Measurements from ENCODE around the gene APLP2. TPM values are rescaled to one million over a fixed set of nuclear protein-coding genes. Genes with fewer than 3 reads are reported as not detected.

APLP2 gene
- total and polyA plus RNA-seq, 9 of the 15 experiments (the other 6 are each of a cell fraction or from before 2014, with no cell fraction given): 17.4 to 164 (median 118) TPM

DNA sequence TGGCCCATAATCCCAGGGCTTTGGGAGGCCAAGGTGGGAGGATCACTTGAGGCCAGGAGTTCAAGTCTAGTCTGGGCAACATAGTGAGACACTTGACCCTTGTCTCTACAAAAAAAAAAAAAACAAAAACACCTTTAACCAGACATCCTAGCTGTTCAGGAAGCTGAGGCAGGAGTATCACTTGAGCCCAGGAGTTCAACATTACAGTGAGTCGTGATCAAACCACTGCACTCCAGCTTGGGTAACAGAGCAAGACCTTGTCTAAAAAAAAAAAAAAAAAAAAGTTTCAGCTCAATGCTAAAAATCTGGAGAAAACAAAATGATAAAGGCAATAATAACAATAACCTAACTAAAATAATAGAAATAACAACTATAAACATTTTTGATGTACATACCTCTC is 22.6 kb upstream of the APLP2 start (continued):
- TF ChIP-seq SIRT6 (IDR thresholded peaks at IDR 0.05; ENCODE audit: low read depth, low read length): no peak
- no peak for TF ChIP-seq TBP (optimal IDR thresholded peaks at IDR 0.05; ENCODE audit: low read depth, low read length)

DNA sequence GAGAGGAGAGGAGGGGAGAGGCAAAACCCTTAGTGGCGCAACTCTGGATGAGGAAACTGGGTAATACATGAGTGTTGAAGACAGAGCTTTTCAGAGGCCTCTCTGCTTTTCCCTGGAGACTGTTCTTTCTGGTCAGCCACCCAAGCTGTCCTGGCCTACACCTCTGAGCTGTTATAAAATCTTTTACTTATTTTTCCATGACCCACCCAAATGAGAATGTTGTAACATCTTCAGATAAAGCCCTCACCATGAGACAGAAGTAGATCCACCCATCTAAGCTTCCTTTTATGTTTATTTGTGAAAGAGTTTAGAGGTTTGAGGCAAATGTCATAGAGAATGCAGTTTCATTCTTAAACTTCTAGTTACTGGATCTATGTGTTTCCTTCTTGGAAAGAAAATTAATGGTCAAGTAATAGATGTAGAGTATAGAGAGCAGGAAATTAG is 20.3 kb upstream of the APLP2 start:
- H3K27ac ChIP-seq (ENCODE audit: extremely low read depth, low read depth, low read length): no peak overlapping the region
- 86% methylated on average over 1 of the region's 1 CpG for WGBS (ENCODE audit: insufficient coverage, low coverage, missing lambda C conversion rate)
- no peaks in the 10 kb centered on the region for H3K36me3 ChIP-seq (ENCODE audit: control insufficient read depth, insufficient read depth, low read length)
- TF ChIP-seq SLC30A9 (CRISPR knock-in tag; IDR thresholded peaks at IDR 0.05): no peak
- no peak for TF ChIP-seq RBM39 (optimal IDR thresholded peaks at IDR 0.05; ENCODE audit: low read depth, low read length)
- no peak for TF ChIP-seq SIX5 (IDR thresholded peaks at IDR 0.05; ENCODE audit: borderline replicate concordance in 1 of 2, insufficient read depth in 1 of 2, low read depth in 1 of 2, low read length in 2 of 2)
- TF ChIP-seq ZNF12 (CRISPR knock-in tag; IDR thresholded peaks at IDR 0.05): no peak
- TF ChIP-seq, protein P1, sequence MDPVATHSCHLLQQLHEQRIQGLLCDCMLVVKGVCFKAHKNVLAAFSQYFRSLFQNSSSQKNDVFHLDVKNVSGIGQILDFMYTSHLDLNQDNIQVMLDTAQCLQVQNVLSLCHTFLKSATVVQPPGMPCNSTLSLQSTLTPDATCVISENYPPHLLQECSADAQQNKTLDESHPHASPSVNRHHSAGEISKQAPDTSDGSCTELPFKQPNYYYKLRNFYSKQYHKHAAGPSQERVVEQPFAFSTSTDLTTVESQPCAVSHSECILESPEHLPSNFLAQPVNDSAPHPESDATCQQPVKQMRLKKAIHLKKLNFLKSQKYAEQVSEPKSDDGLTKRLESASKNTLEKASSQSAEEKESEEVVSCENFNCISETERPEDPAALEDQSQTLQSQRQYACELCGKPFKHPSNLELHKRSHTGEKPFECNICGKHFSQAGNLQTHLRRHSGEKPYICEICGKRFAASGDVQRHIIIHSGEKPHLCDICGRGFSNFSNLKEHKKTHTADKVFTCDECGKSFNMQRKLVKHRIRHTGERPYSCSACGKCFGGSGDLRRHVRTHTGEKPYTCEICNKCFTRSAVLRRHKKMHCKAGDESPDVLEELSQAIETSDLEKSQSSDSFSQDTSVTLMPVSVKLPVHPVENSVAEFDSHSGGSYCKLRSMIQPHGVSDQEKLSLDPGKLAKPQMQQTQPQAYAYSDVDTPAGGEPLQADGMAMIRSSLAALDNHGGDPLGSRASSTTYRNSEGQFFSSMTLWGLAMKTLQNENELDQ (CRISPR knock-in tag; IDR thresholded peaks at IDR 0.05; ENCODE audit: borderline replicate concordance): no peak
- TF ChIP-seq SMAD2 (IDR thresholded peaks at IDR 0.05; ENCODE audit: low read depth, low read length): no peak
- TF ChIP-seq FOXM1 (IDR thresholded peaks at IDR 0.05; ENCODE audit: low read depth): no peak
- TF ChIP-seq FOXM1 (CRISPR knock-in tag; IDR thresholded peaks at IDR 0.05; ENCODE audit: low read depth): no peak
- no peak for TF ChIP-seq CHCHD3 (CRISPR knock-in tag; IDR thresholded peaks at IDR 0.05)
- TF ChIP-seq MYBL2 (IDR thresholded peaks at IDR 0.05; ENCODE audit: low read depth): no peak
- no peak for TF ChIP-seq MYBL2 (CRISPR knock-in tag; IDR thresholded peaks at IDR 0.05; ENCODE audit: borderline replicate concordance)
- TF ChIP-seq TCF7L2 (IDR thresholded peaks at IDR 0.05; ENCODE audit: low read depth, low read length): no peak
- TF ChIP-seq FIP1L1 (IDR thresholded peaks at IDR 0.05; ENCODE audit: low read depth, low read length, poor library complexity, severe bottlenecking): no peak
- TF ChIP-seq ZSCAN29 (IDR thresholded peaks at IDR 0.05): no peak
- TF ChIP-seq ZNF444 (CRISPR knock-in tag; IDR thresholded peaks at IDR 0.05): no peak
- no peak for TF ChIP-seq BDP1 (IDR thresholded peaks at IDR 0.05; ENCODE audit: insufficient read depth, insufficient read length)
- TF ChIP-seq PRPF4 (IDR thresholded peaks at IDR 0.05; ENCODE audit: insufficient read depth, low read depth, low read length, poor library complexity, severe bottlenecking): no peak
- TF ChIP-seq, protein P2, sequence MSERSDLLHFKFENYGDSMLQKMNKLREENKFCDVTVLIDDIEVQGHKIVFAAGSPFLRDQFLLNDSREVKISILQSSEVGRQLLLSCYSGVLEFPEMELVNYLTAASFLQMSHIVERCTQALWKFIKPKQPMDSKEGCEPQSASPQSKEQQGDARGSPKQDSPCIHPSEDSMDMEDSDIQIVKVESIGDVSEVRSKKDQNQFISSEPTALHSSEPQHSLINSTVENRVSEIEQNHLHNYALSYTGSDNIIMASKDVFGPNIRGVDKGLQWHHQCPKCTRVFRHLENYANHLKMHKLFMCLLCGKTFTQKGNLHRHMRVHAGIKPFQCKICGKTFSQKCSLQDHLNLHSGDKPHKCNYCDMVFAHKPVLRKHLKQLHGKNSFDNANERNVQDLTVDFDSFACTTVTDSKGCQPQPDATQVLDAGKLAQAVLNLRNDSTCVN (CRISPR knock-in tag; IDR thresholded peaks at IDR 0.05): no peak
- no peak overlapping the region for H2AFZ ChIP-seq (ENCODE audit: low read depth, low read length)
- in situ Hi-C loops (cut with MboI): no loop called here
- no peaks in the 10 kb centered on the region for H4K20me1 ChIP-seq (replicated peaks; ENCODE audit: control insufficient read depth, insufficient read depth, low read length)
- H3K79me2 ChIP-seq (ENCODE audit: control insufficient read depth, insufficient read depth, low read length): no peaks in the 10 kb centered on the region
- FAIRE-seq (no peak), ATAC-seq (peak; percentile 32; the same call in 1 of the 3 replicates), DNase-seq (ENCODE audit: extremely low read depth in 1 of 4, low spot score in 3 of 4) (no peak)
- no TSS peak for BruUV-seq (replicated peaks)
- no peak overlapping the region for H3K4me3 ChIP-seq
- H3K27me3 ChIP-seq (ENCODE audit: control insufficient read depth in 2 of 2, insufficient read depth in 2 of 2, low read length in 2 of 2): no peaks in the 10 kb centered on the region; a peak in 2 of 5 replicates
- no peaks in the 10 kb centered on the region for H3K9me1 ChIP-seq (ENCODE audit: control insufficient read depth, insufficient read depth, low read length)
- CTCF ChIA-PET (ENCODE audit: low intra/inter-chr PET ratio): no interaction called here
- no peak overlapping the region for H3K9ac ChIP-seq (ENCODE audit: insufficient read depth in 1 of 2, low read depth in 2 of 2, low read length in 2 of 2)
- intact Hi-C loops (cut with micrococcal nuclease): no loop called here
- POLR2A ChIA-PET: interaction anchor here (0.6 to 2.1 kb wide), 6 partner anchors 11 to 133 kb away, joined by 3 to 9 read pairs (median 3); no protein-coding TSS in a partner anchor
- H3K9me3 ChIP-seq (replicated peaks; ENCODE audit: control insufficient read depth, insufficient read depth, low read depth, low read length): no peaks in the 10 kb centered on the region
- H3K4me2 ChIP-seq (ENCODE audit: insufficient read depth, low read length): no peak overlapping the region
- H3K4me1 ChIP-seq (replicated peaks in 1 of 2; ENCODE audit: control insufficient read depth in 2 of 2, insufficient read depth in 2 of 2, low read length in 2 of 2): no peaks in the 10 kb centered on the region; a peak in 1 of 5 replicates
